Testis (tissue), 2 donors: ENCODE measurements around the gene IRF8.

Experiments
- POLR2A ChIP-seq: fragments of 450-650 bp; IDR thresholded peaks from one replicate; pipeline ENCODE4 v1.6.1; 2017; ENCODE audit warnings: antibody characterized with exemption, mild to moderate bottlenecking, moderate library complexity
- TF ChIP-seq, protein P1 (sequence below), 3 experiments: fragments of 450-650 bp in 2 of 3; fragments of 200-600 bp in 1 of 3; sonication (generic) in 1 of 3; IDR thresholded peaks; one replicate each; pipeline ENCODE4 v1.5.1; 2016 to 2019; ENCODE audit warnings: antibody characterized with exemption in 3 of 3, mild to moderate bottlenecking in 2 of 3, moderate library complexity in 1 of 3

DNA sequence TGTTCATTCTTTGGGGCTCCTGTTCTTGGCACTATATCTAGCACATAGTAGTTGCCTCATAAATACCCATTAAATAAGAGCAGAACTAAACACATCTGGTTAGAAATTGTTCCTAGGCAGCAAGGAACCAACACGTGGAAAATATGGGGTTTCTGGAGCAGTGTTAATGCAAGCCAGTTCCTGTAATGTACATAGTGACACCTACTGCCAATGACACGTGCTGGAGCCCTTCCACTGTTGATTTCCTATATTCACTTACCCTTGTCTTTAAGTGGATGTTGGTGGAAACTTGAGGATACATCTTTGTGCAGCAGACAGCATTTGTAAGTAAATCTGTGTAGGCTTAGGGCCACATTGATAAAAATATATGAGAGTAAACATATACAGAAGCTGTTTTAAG, 1.6 kb upstream of the IRF8 start:
- TF ChIP-seq, protein P1, sequence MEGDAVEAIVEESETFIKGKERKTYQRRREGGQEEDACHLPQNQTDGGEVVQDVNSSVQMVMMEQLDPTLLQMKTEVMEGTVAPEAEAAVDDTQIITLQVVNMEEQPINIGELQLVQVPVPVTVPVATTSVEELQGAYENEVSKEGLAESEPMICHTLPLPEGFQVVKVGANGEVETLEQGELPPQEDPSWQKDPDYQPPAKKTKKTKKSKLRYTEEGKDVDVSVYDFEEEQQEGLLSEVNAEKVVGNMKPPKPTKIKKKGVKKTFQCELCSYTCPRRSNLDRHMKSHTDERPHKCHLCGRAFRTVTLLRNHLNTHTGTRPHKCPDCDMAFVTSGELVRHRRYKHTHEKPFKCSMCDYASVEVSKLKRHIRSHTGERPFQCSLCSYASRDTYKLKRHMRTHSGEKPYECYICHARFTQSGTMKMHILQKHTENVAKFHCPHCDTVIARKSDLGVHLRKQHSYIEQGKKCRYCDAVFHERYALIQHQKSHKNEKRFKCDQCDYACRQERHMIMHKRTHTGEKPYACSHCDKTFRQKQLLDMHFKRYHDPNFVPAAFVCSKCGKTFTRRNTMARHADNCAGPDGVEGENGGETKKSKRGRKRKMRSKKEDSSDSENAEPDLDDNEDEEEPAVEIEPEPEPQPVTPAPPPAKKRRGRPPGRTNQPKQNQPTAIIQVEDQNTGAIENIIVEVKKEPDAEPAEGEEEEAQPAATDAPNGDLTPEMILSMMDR (IDR thresholded peaks at IDR 0.05): no peak
- TF ChIP-seq POLR2A: no peak
